AG04450 (cell line): ENCODE data around the gene MORC1. TPM values are rescaled to one million over a fixed set of nuclear protein-coding genes. Genes with fewer than 3 reads are reported as not detected.

Source experiments
- CTCF ChIA-PET: fragments of 300-600, 350-600 bp; formaldehyde crosslinking; extraction: SDS; loops from one replicate; lab custom pipeline; 2022; ENCODE audit warnings: antibody characterized with exemption, inconsistent platforms; lab: Charles Lee
- POLR2A ChIA-PET: fragments of 350-600 bp; formaldehyde crosslinking; extraction: SDS; loops from one replicate; lab custom pipeline; 2021; ENCODE audit warnings: antibody characterized with exemption, inconsistent platforms; lab: Yijun Ruan, JAX
- DNase-seq: peaks from one replicate; pipeline ENCODE4 v3.0.0-alpha.2; 2011; ENCODE audit warnings: low read depth, low spot score
- H3K27ac ChIP-seq: one replicate; pipeline ENCODE4 v1.5.1; 2012; ENCODE audit warnings: low read depth, low read length, control low read depth
- H3K27me3 ChIP-seq: one replicate; pipeline ENCODE4 v1.6.0; 2012; ENCODE audit warnings: low read length; ENCODE audit not compliant: control insufficient read depth, insufficient read depth
- H3K4me3 ChIP-seq: 2 replicates; pipeline ENCODE4 v1.5.1; 2011; ENCODE audit warnings: mild to moderate bottlenecking, low read depth, low read length, control low read depth
- H3K9me3 ChIP-seq: 2 replicates; pipeline ENCODE4 v1.5.1; 2012; ENCODE audit warnings: low read length; ENCODE audit not compliant: control insufficient read depth, insufficient read depth
- polyA plus RNA-seq: library from polyadenylated mRNA; depleted of rRNA; stranded (reverse); fragments of >200 nt; gene quantifications from 2 replicates; pipeline ENCODE4 v1.2.3, GENCODE V29; 2011; rRNA removed
- small RNA-seq: library from RNA; depleted of rRNA; stranded (forward); fragments of <200 nt; gene quantifications from one replicate; pipeline ENCODE3, GENCODE V24; 2012; ENCODE audit warnings: low read depth; ENCODE audit not compliant: insufficient read length
- TF ChIP-seq, protein P1 (sequence below): IDR thresholded peaks from 2 replicates; pipeline ENCODE4 v1.5.1; 2011; ENCODE audit warnings: low read depth, low read length, control low read depth, inconsistent platforms

MORC1 gene
- polyA plus RNA-seq, 1 experiment = not detected

DNA sequence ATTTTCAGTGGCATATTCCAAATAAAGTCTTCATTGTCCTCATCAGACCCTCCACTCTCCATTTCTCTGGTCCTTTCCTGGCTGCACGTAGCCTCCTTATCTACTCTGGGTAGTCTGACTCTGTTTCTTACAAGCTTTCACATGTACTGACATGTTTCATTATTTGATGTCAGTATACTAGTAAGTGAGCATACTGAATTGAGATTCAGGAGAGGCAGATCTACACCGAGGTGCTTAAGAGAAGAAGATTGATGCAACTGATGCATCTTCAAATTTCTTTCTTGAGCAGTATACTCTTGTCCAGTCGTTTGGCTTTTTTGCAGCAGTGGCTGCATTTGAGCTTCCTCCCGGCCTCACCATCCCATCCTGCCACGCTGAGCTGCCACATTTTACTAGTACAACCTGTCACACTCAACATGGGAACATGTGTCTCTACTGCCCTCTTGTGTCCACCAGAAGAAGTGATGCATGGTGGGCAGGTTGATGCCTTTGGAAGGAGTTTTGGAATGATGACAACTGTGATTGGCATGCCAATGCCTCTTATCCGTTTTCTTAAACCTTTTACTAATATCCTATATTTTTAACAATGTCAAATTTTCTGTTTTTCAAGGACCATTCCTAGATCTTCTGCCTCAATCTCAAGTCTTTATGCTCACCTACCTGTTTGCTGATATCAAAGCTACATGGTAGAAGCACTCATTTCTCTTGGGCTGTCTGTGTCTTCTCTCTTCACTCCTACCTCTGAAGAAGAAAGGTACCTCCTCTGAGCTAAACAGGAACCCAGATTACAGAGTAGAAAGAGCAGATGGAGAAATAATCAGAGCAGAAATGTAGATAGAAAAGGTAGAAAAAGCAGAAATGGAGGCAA is 202.9 kb downstream of the MORC1 start:
- Histone ChIP-seq H3K9me3 (no peaks in the 10 kb centered on the region), H3K27me3 (no peaks in the 10 kb centered on the region), H3K27ac (no peak overlapping the region), H3K4me3 (no peak overlapping the region)
- ChIA-PET POLR2A (interaction anchor here (0.7 kb wide), 1 partner anchor 17 kb away, joined by 3 read pairs; no protein-coding TSS in a partner anchor), CTCF (interaction anchor here (0.5 to 8.8 kb wide), 57 partner anchors 9 to 1680 kb away, joined by 3 to 184 read pairs (median 4); partner anchors contain the start of genes CIP2A and DZIP3)
- peak; percentile 32 for DNase-seq
- TF ChIP-seq, protein P1, sequence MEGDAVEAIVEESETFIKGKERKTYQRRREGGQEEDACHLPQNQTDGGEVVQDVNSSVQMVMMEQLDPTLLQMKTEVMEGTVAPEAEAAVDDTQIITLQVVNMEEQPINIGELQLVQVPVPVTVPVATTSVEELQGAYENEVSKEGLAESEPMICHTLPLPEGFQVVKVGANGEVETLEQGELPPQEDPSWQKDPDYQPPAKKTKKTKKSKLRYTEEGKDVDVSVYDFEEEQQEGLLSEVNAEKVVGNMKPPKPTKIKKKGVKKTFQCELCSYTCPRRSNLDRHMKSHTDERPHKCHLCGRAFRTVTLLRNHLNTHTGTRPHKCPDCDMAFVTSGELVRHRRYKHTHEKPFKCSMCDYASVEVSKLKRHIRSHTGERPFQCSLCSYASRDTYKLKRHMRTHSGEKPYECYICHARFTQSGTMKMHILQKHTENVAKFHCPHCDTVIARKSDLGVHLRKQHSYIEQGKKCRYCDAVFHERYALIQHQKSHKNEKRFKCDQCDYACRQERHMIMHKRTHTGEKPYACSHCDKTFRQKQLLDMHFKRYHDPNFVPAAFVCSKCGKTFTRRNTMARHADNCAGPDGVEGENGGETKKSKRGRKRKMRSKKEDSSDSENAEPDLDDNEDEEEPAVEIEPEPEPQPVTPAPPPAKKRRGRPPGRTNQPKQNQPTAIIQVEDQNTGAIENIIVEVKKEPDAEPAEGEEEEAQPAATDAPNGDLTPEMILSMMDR = peak; percentile 92

DNA sequence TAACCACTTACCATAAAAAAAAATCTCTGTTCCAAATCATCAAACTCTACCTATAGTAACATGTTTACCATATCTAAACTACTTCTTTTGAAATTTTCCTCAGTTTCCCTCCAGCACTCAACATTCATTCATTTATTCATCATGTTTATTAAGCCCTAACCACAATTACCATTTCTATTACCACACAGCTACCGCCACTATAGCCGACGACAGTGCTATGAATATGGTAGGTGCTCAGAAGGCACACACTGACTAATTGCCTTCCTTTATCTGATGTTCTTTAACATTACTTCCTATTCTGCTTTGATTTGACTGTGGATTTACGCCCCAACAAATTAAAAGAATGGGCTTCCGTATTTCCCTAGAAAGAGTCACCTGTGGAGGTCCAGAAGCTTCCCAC is 208.1 kb downstream of the MORC1 start:
- TF ChIP-seq, protein P1 = no peak
- Histone ChIP-seq H3K27me3 (no peaks in the 10 kb centered on the region), H3K27ac (no peak overlapping the region), H3K4me3 (no peak overlapping the region), H3K9me3 (no peaks in the 10 kb centered on the region)
- CTCF ChIA-PET = no interaction called here
- POLR2A ChIA-PET = no interaction called here
- DNase-seq = no peak

Small RNA genes lying within 50 kb of the gene (small RNA-seq; reads per million reads assigned to genes)
- gene RF00012 = not detected

Other genes with a start within 250 kb of the MORC1 start
- not detected in 2 replicates for gene GUCA1C, start 164.3 kb downstream of the MORC1 start, polyA plus RNA-seq
- not detected in 2 replicates for gene C3orf85, start 18.6 kb upstream of the MORC1 start, polyA plus RNA-seq
- gene DPPA2, start 198.4 kb upstream of the MORC1 start, polyA plus RNA-seq = not detected in 2 replicates
- gene DPPA4, start 219.4 kb upstream of the MORC1 start, polyA plus RNA-seq = not detected in 2 replicates